ENCODE data around the gene PCNA. TPM values are rescaled to one million over a fixed set of nuclear protein-coding genes. Genes with fewer than 3 reads are reported as not detected.

Gene PCNA
- total and polyA plus RNA-seq, 2 of the 4 experiments (the other 2 are of a cell fraction) = 155 to 213 TPM

DNA sequence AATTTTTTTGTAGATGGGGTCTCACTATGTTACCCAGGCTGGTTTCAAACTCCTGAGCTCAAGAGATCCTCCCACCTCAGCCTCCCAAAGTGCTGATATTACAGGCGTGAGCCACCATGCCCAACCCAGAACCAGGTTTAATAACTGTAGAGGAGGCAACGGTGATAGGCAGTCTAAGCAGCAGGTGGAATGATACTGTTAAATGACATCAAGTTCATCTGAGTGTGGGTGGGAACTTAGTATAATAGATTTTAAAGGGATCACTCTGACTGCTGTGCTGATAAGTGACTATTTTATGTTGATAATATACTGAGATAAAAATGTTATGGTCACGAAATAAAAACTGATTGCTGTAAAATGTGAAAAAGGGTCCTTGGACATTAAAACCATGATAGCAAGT is 31.1 kb downstream of the PCNA start:
- H3K9me1 ChIP-seq (ENCODE audit: insufficient read depth, low read length) = peaks cover 5% of the 10 kb centered on the region; the same call in 1 of the 2 replicates
- no peaks in the 10 kb centered on the region for H3K9me3 ChIP-seq (ENCODE audit: control insufficient read depth, insufficient read depth, low read length)
- no peak overlapping the region for H3K14ac ChIP-seq (replicated peaks; ENCODE audit: low read depth, low read length)
- in situ Hi-C loops (cut with MboI; ENCODE audit: low sequenced_read_pairs) = no loop called here
- BruUV-seq (replicated peaks) = no TSS peak
- no peaks in the 10 kb centered on the region for H3K79me1 ChIP-seq (ENCODE audit: low read depth in 1 of 2, low read length in 2 of 2)
- dilution Hi-C loops (cut with HindIII; ENCODE audit: low sequenced_read_pairs, unreplicated experiment) = no loop called here
- ChIA-PET POLR2A (ENCODE audit: unreplicated experiment) (no interaction called here), CTCF (interaction anchor here (1.2 kb wide), 1 partner anchor 10 kb away, joined by 3 read pairs; no protein-coding TSS in a partner anchor)
- ATAC-seq (ENCODE audit: low read depth) = no peak
- no peak overlapping the region for H4K91ac ChIP-seq (ENCODE audit: insufficient read depth, low read depth, low read length)
- TF ChIP-seq MAFK (IDR thresholded peaks at IDR 0.05; ENCODE audit: low read depth, low read length) (no peak), SMC3 (IDR thresholded peaks at IDR 0.05; ENCODE audit: low read depth, low read length) (no peak), CHD1 (IDR thresholded peaks at IDR 0.05; ENCODE audit: low read depth, low read length) (no peak), POLR2A (IDR thresholded peaks at IDR 0.05; ENCODE audit: low read depth, low read length) (no peak), FOS (IDR thresholded peaks at IDR 0.05; ENCODE audit: low read depth, low read length) (no peak), BHLHE40 (IDR thresholded peaks at IDR 0.05; ENCODE audit: low read depth, low read length) (no peak), RCOR1 (IDR thresholded peaks at IDR 0.05; ENCODE audit: insufficient replicate concordance, low read length) (no peak), MXI1 (IDR thresholded peaks at IDR 0.05; ENCODE audit: borderline replicate concordance, low read depth, low read length) (no peak), CEBPB (IDR thresholded peaks at IDR 0.05; ENCODE audit: low read depth, low read length) (no peak), RFX5 (IDR thresholded peaks at IDR 0.05; ENCODE audit: low read depth, low read length) (no peak), MAZ (IDR thresholded peaks at IDR 0.05; ENCODE audit: borderline replicate concordance, low read depth, low read length) (no peak), RAD21 (IDR thresholded peaks at IDR 0.05; ENCODE audit: low read length) (no peak), NFE2L2 (IDR thresholded peaks at IDR 0.05; ENCODE audit: low read depth, low read length) (no peak)
- TF ChIP-seq, protein P1, sequence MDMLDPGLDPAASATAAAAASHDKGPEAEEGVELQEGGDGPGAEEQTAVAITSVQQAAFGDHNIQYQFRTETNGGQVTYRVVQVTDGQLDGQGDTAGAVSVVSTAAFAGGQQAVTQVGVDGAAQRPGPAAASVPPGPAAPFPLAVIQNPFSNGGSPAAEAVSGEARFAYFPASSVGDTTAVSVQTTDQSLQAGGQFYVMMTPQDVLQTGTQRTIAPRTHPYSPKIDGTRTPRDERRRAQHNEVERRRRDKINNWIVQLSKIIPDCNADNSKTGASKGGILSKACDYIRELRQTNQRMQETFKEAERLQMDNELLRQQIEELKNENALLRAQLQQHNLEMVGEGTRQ (IDR thresholded peaks at IDR 0.05; ENCODE audit: low read depth, low read length) = no peak
- TF ChIP-seq, protein P2, sequence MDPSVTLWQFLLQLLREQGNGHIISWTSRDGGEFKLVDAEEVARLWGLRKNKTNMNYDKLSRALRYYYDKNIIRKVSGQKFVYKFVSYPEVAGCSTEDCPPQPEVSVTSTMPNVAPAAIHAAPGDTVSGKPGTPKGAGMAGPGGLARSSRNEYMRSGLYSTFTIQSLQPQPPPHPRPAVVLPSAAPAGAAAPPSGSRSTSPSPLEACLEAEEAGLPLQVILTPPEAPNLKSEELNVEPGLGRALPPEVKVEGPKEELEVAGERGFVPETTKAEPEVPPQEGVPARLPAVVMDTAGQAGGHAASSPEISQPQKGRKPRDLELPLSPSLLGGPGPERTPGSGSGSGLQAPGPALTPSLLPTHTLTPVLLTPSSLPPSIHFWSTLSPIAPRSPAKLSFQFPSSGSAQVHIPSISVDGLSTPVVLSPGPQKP (IDR thresholded peaks at IDR 0.05; ENCODE audit: borderline replicate concordance, low read depth, low read length) = no peak
- TF ChIP-seq, protein P3, sequence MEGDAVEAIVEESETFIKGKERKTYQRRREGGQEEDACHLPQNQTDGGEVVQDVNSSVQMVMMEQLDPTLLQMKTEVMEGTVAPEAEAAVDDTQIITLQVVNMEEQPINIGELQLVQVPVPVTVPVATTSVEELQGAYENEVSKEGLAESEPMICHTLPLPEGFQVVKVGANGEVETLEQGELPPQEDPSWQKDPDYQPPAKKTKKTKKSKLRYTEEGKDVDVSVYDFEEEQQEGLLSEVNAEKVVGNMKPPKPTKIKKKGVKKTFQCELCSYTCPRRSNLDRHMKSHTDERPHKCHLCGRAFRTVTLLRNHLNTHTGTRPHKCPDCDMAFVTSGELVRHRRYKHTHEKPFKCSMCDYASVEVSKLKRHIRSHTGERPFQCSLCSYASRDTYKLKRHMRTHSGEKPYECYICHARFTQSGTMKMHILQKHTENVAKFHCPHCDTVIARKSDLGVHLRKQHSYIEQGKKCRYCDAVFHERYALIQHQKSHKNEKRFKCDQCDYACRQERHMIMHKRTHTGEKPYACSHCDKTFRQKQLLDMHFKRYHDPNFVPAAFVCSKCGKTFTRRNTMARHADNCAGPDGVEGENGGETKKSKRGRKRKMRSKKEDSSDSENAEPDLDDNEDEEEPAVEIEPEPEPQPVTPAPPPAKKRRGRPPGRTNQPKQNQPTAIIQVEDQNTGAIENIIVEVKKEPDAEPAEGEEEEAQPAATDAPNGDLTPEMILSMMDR (conservative IDR thresholded peaks at IDR 0.05; ENCODE audit: low read depth, low read length) = no peak
- H3K4me1 ChIP-seq (ENCODE audit: control insufficient read depth, insufficient read depth, low read length) = no peaks in the 10 kb centered on the region
- H4K5ac ChIP-seq (ENCODE audit: low read depth, low read length) = no peak overlapping the region
- H4K20me1 ChIP-seq (ENCODE audit: insufficient read depth, low read length) = no peaks in the 10 kb centered on the region
- no peak overlapping the region for H3K56ac ChIP-seq (ENCODE audit: extremely low read depth, insufficient read depth, low read length)
- H2AK9ac ChIP-seq (replicated peaks; ENCODE audit: low read depth, low read length, poor library complexity) = no peak overlapping the region
- H3K4me3 ChIP-seq (ENCODE audit: insufficient read depth, low read depth, low read length) = no peak overlapping the region
- no peak for DNase-seq
- no peak overlapping the region for H2BK5ac ChIP-seq (ENCODE audit: low read depth, low read length, poor library complexity, severe bottlenecking)
- no peak overlapping the region for H4K8ac ChIP-seq (ENCODE audit: low read depth in 2 of 2, low read length in 2 of 2)
- H3K27ac ChIP-seq (ENCODE audit: insufficient read depth, low read length) = no peak overlapping the region
- H2AFZ ChIP-seq (replicated peaks; ENCODE audit: low read length, poor library complexity) = no peak overlapping the region
- no peak overlapping the region for H2BK20ac ChIP-seq (ENCODE audit: low read depth, low read length)
- H3K18ac ChIP-seq (ENCODE audit: low read depth, low read length) = no peak overlapping the region
- no peak overlapping the region for H3K4ac ChIP-seq (ENCODE audit: low read depth, low read length)
- no peak overlapping the region for H3K4me2 ChIP-seq (ENCODE audit: low read depth, low read length)
- no peak overlapping the region for H2BK120ac ChIP-seq (ENCODE audit: low read depth, low read length)
- H2BK15ac ChIP-seq (ENCODE audit: low read depth, low read length) = no peak overlapping the region
- no peaks in the 10 kb centered on the region for H3K27me3 ChIP-seq (ENCODE audit: control insufficient read depth, insufficient read depth, low read length)
- no peak overlapping the region for H3K23ac ChIP-seq (ENCODE audit: low read depth, low read length)
- H2AK5ac ChIP-seq (ENCODE audit: low read depth, low read length) = no peak overlapping the region
- H3K36me3 ChIP-seq (ENCODE audit: control insufficient read depth, insufficient read depth, low read length) = peaks cover 5% of the 10 kb centered on the region
- intact Hi-C loops (cut with micrococcal nuclease) = no loop called here
- 100% methylated on average over 1 of the region's 3 CpGs; no CpG with 5 or more reads in 1 of the 2 experiments for WGBS, 2 experiments (ENCODE audit: extremely low coverage in 2 of 2, insufficient read length in 1 of 2)
- H3K9ac ChIP-seq (ENCODE audit: low read depth, low read length) = no peak overlapping the region
